ENCODE data around the gene RAPGEF6. TPM values are rescaled to one million over a fixed set of nuclear protein-coding genes. Genes with fewer than 3 reads are reported as not detected.
"Not testable (repeated sequence)": the region's sequence is repeated elsewhere in the genome, so short reads cannot be mapped to it uniquely, and the experiment has no call there.

RAPGEF6 gene
- polyA plus RNA-seq, 6 donors from 2014 or later, result 15.3 to 28.3 (median 23.3) TPM

DNA sequence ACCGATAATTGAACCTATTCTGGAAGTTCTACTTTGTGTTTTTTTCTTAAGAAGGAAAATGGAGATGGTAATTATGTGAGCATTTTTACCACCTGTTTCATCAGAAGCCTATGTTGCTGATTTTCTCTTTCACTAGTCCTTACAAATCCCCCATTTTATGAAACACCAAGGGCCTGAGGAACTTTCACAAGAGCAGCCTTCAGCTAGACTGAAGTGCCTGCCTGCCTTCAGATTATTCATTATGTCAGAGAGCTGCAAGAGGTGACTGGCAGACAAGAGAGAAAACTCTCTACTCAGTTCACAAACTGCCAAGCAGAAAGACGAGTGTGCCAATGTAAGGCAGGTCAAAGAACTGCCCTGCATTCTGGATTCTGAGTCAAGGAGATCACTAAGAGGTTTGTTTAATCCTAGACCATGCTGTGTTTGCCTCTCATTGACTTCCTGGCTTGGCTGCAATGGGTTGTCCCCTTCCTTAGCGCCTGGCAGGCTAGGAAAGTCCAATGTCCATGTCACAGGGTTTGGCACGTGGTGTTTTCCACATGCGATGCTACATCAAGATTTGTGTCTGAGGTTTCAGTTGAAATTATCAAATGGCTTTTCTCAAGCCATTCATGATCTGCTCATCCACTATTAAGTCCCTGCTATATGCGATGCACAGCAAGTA lies 227.9 kb downstream of the RAPGEF6 start:
- no peaks in the 10 kb centered on the region for H3K4me1 Mint-ChIP-seq
- H3K9me3 Mint-ChIP-seq, result peaks cover under 1 to 13% (median 8%) of the 10 kb centered on the region in 7 donors
- no peak for DNase-seq
- peaks cover 18 to 38% of the 10 kb centered on the region in 2 donors for H3K36me3 Mint-ChIP-seq
- peak overlapping the region in 1 of 8 donors; percentile 15 for H3K4me3 Mint-ChIP-seq
- ATAC-seq (ENCODE audit: low read depth in 2 of 2), result no peak
- H3K27ac Mint-ChIP-seq, result no peak overlapping the region
- H3K27me3 Mint-ChIP-seq, result no peaks in the 10 kb centered on the region

GRCh38 chr5:131406076-131406475 lies 229.0 kb downstream of the RAPGEF6 start:
- ATAC-seq (ENCODE audit: low read depth in 2 of 2), result no peak
- Mint-ChIP-seq H3K27ac (peak overlapping the region in 4 of 6 donors; percentile 58 to 89 (median 76)), H3K9me3 (peaks cover 4 to 18% (median 12%) of the 10 kb centered on the region in 7 donors), H3K4me3 (no peak overlapping the region), H3K4me1 (no peaks in the 10 kb centered on the region), H3K27me3 (no peaks in the 10 kb centered on the region), H3K36me3 (peaks cover 23 to 37% of the 10 kb centered on the region in 2 donors)
- no peak for DNase-seq

DNA sequence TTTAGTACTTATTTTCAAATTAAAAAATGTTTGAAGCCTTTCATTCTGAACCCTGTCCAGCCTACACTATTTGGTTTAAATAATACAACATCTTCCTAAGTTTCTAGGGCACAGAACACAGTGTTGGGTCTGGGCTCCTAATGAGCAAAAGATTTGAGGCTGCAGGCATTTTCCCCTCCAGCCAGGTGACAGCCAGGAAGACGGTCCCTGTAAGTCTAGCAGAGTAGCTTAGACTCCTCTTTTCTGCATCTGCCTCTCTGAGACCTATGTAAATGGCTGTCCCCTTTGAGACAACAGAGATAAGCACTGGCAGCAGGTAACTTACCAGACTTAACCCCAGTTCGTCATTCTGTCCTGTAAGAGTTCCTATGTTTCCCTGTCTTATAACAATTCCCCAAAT lies 229.4 kb downstream of the RAPGEF6 start:
- Mint-ChIP-seq H3K4me3 (no peak overlapping the region), H3K27ac (peak overlapping the region in 4 of 6 donors; percentile 57 to 89 (median 62)), H3K4me1 (peaks cover 2% of the 10 kb centered on the region in 3 donors), H3K9me3 (peaks cover 7 to 21% (median 10%) of the 10 kb centered on the region in 7 donors), H3K27me3 (no peaks in the 10 kb centered on the region), H3K36me3 (peaks cover 27 to 36% of the 10 kb centered on the region in 2 donors)
- ATAC-seq (ENCODE audit: low read depth in 2 of 2), result no peak
- DNase-seq, result no peak

DNA sequence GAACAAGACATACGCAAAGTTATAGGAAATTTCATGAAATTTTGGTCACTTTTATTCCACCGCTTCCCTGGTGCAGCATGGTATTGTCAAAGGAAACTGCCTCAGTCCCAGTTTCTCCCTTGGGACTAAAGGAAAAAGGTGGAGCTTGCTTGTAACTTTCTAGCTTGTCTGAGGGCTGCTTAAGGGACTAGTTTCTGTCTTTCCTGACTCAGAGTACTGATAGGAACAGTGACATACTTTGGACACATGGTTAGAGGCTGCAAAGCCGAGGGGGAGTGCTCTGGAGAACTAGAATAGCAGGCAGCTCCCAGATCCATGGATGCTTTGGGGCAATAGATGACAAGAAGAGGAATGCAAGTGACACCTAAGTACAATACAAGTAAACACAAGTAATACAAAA lies 234.4 kb downstream of the RAPGEF6 start:
- peak overlapping the region in 4 of 6 donors; percentile 7 to 81 (median 28) for H3K27ac Mint-ChIP-seq
- DNase-seq (no peak), ATAC-seq (ENCODE audit: low read depth in 2 of 2) (no peak)
- no peak overlapping the region for H3K4me3 Mint-ChIP-seq
- peaks cover 9 to 22% (median 10%) of the 10 kb centered on the region in 7 donors for H3K9me3 Mint-ChIP-seq
- H3K36me3 Mint-ChIP-seq, result peaks cover 37 to 39% of the 10 kb centered on the region in 2 donors
- H3K4me1 Mint-ChIP-seq, result peaks cover 20 to 23% (median 23%) of the 10 kb centered on the region in 3 donors
- no peaks in the 10 kb centered on the region for H3K27me3 Mint-ChIP-seq

DNA sequence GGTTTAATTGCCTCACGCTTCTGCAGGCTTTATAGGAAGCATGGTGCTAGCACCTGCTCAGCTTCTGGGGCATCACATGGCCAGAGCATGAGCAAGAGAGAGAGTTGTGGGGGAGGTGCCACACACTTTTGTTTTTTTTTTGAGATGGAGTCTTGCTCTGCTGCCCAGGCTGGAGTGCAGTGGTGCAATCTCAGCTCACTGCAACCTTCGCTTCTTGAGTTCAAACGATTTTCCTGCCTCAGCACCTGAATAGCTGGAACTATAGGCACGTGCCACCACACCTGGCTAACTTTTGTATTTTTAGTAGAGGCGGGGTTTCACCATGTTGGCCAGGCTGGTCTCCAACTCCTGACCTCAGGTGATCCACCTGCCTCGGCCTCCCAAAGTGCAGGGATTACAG lies 236.0 kb downstream of the RAPGEF6 start:
- not testable (repeated sequence) for H3K27me3 Mint-ChIP-seq; ATAC-seq (ENCODE audit: low read depth in 2 of 2); DNase-seq
- Mint-ChIP-seq H3K4me1 (peaks cover 26 to 32% (median 31%) of the 10 kb centered on the region in 3 donors), H3K9me3 (peaks cover 9 to 22% (median 10%) of the 10 kb centered on the region in 7 donors), H3K27ac (peak overlapping the region in 4 of 6 donors; percentile 25 to 95 (median 54)), H3K36me3 (peaks cover 37 to 48% of the 10 kb centered on the region in 2 donors), H3K4me3 (peak overlapping the region in 2 of 8 donors; percentile 53 to 60)

- Mint-ChIP-seq H3K27ac (peak overlapping the region; percentile 68 to 95 (median 88)), H3K9me3 (peaks cover 0 to 5% (median 5%) of the 10 kb centered on the region in 7 donors), H3K36me3 (peaks cover 24 to 45% of the 10 kb centered on the region in 2 donors), H3K27me3 (no peaks in the 10 kb centered on the region), H3K4me3 (no peak overlapping the region), H3K4me1 (peaks cover 26 to 45% (median 35%) of the 10 kb centered on the region in 3 donors)
- no peak for DNase-seq
- ATAC-seq (ENCODE audit: low read depth in 2 of 2), result no peak
Observed at GRCh38 chr5:131396630-131397273, 238.3 kb downstream of the RAPGEF6 start.

DNA sequence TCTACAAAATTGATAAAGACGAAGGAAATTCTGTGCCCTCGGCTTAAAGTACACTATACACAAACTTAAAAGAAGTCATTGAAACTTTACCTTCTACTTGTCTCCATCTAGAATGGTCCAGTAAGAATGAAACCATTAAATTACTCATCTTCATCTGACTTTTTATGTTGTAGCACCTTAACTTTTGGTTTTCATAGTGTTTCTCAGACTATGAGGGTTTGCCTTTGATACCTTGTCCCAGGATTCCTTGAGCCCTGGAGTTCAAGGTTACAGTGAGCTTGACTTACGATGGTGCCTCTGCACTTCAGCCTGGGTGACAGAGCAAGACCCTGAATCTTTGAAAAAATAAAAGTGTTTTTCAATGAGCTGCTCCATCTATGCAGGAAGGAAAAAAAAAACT lies 239.0 kb downstream of the RAPGEF6 start:
- Mint-ChIP-seq H3K9me3 (peaks cover 0 to 5% (median 4%) of the 10 kb centered on the region in 7 donors), H3K27me3 (no peaks in the 10 kb centered on the region), H3K4me1 (peaks cover 26 to 45% (median 35%) of the 10 kb centered on the region in 3 donors), H3K36me3 (peaks cover 21 to 46% of the 10 kb centered on the region in 2 donors), H3K4me3 (no peak overlapping the region), H3K27ac (peak overlapping the region in 5 of 6 donors; percentile 64 to 96 (median 87))
- ATAC-seq (ENCODE audit: low read depth in 2 of 2) (no peak), DNase-seq (no peak)

DNA sequence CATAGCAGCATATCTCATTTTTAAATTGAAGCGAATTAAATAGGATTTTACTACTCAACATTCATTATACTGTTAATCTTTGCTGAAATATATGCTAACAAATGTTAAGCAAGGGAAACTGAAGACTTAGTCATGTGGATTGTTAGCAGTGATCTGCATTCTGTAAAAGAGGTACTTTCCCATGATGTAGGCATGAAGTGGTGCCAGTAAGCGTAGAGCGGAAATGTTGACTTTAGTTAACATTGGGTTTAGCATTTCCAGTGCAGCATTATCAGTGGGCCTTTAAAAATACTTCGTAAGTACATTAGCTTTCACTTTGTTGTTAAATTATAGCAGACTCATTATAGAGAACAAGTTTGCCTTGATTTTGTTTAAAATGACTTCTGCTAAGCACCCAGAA lies 240.9 kb downstream of the RAPGEF6 start:
- Mint-ChIP-seq H3K4me1 (peaks cover 17 to 36% (median 34%) of the 10 kb centered on the region in 3 donors), H3K9me3 (no peaks in the 10 kb centered on the region), H3K27me3 (no peaks in the 10 kb centered on the region), H3K36me3 (peaks cover 20 to 37% of the 10 kb centered on the region in 2 donors), H3K27ac (peak overlapping the region; percentile 93 to 97 (median 95)), H3K4me3 (peak overlapping the region in 5 of 8 donors; percentile 8 to 81 (median 49))
- peak; percentile 57 for DNase-seq
- ATAC-seq (ENCODE audit: low read depth in 2 of 2), result peak; percentile 99 to 100

GRCh38 chr5:131393498-131393968 lies 241.5 kb downstream of the RAPGEF6 start:
- H3K36me3 Mint-ChIP-seq, result peaks cover 14 to 32% of the 10 kb centered on the region in 2 donors
- H3K4me1 Mint-ChIP-seq, result peaks cover 13 to 31% (median 28%) of the 10 kb centered on the region in 3 donors
- H3K9me3 Mint-ChIP-seq, result no peaks in the 10 kb centered on the region
- no peaks in the 10 kb centered on the region for H3K27me3 Mint-ChIP-seq
- DNase-seq (no peak), ATAC-seq (ENCODE audit: low read depth in 2 of 2) (no peak)
- H3K4me3 Mint-ChIP-seq, result peak overlapping the region in 3 of 8 donors; percentile 49 to 81 (median 70)
- H3K27ac Mint-ChIP-seq, result peak overlapping the region; percentile 93 to 97 (median 95)

DNA sequence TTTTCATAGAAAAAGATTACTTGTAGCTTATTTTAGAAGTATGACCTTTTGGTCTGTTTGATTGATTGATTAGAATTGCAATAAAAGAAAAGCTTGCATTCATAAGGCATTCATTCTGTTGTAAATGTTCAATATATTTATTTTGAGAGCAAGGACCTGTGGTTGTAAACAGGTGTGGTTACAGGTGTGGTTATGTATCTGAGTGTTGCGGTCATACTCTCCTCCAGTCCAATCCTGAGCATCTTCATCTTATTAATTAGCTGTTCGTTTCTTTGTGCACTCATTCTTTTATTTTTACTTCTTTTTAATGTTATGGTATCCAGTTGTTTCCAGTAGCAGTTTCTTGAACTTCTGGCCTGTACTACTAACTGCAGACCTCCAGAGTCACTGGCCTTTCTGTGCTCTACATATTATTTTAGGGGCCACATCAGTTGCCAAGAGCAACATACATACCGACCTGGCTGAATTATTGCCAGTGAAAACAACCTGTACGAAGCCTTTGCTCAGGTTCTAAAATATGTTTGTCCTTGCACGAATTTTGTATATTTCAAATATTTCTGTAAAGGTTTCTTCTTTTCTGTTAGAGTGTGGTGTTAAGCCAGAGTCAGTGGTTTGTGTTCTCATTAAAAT lies 242.4 kb downstream of the RAPGEF6 start:
- no peak for ATAC-seq (ENCODE audit: low read depth in 2 of 2)

GRCh38 chr5:131389869-131390265 lies 245.2 kb downstream of the RAPGEF6 start:
- Mint-ChIP-seq H3K9me3 (no peaks in the 10 kb centered on the region), H3K27ac (peak overlapping the region; percentile 76 to 95 (median 87)), H3K27me3 (no peaks in the 10 kb centered on the region), H3K4me3 (no peak overlapping the region), H3K4me1 (peaks cover 10 to 17% (median 15%) of the 10 kb centered on the region in 3 donors), H3K36me3 (peaks cover 9 to 19% of the 10 kb centered on the region in 2 donors)
- DNase-seq (no peak), ATAC-seq (ENCODE audit: low read depth in 2 of 2) (no peak)

More for the DNA sequence above, 242.4 kb downstream of the RAPGEF6 start:
- no peak for DNase-seq
- Mint-ChIP-seq H3K9me3 (no peaks in the 10 kb centered on the region), H3K4me1 (peaks cover 13 to 28% (median 27%) of the 10 kb centered on the region in 3 donors), H3K36me3 (peaks cover 9 to 24% of the 10 kb centered on the region in 2 donors), H3K27ac (peak overlapping the region; percentile 3 to 96 (median 94)), H3K27me3 (no peaks in the 10 kb centered on the region), H3K4me3 (no peak overlapping the region)

DNA sequence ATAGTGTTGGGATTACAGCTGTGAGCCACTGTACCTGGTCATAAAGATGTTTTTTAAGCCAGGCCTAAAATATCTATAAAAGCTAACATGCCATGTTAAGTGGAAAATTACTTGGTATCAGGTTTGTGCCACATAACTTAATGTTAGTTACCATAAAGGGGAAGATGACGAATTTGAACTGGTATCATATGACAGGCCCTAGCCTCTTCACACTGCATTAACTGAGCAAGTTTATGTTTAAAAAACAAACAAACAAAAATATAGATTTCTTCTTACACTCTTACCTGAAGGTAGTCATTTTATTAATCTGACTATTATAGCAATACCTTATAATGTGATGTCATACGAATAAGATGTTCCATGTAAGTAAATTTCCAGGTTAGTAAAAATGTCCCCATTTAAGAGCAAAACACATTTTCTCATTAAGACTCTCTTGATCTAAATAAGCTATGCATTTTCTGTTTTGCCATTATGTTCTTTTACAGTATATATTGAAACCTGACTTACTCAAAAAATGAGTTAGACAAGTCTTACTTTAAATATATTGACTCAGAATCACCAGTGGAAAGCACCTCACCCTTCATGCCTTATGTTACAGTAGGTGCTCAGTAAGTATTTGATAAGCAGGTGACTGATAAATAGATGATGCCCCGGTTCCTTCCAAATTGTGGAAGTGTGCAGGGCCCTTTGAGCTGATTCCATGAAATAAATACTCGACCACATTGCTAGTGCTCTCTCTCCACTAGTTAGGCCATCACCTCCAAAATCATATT lies 245.7 kb downstream of the RAPGEF6 start:
- ATAC-seq (ENCODE audit: low read depth in 2 of 2), result no peak
- Mint-ChIP-seq H3K27me3 (no peaks in the 10 kb centered on the region), H3K36me3 (peaks cover 9 to 17% of the 10 kb centered on the region in 2 donors), H3K9me3 (no peaks in the 10 kb centered on the region), H3K4me3 (no peak overlapping the region), H3K4me1 (peaks cover 10 to 16% (median 15%) of the 10 kb centered on the region in 3 donors), H3K27ac (peak overlapping the region; percentile 69 to 95 (median 87))
- no peak for DNase-seq
